Right lobe of liver (tissue), 6 donors: ENCODE results near the gene DHX38. TPM values are rescaled to one million over a fixed set of nuclear protein-coding genes. Genes with fewer than 3 reads are reported as not detected.

Source experiments
- ATAC-seq, 4 donors: fragments of 200-7000 bp; cut with Tn5 transposase; one replicate each; pipeline ENCODE4 v1.9.1; 2020; ENCODE audit warnings: mild to moderate bottlenecking in 4 of 4, moderate library complexity in 4 of 4
- DNase-seq, 3 donors: peaks; one replicate each; pipeline ENCODE4 v3.0.0-alpha.2; 2020
- H3K27ac ChIP-seq, 3 donors: fragments of 200-600 bp; one replicate each; pipeline ENCODE4 v1.8.0; 2022
- H3K27me3 ChIP-seq, 2 donors: fragments of 200-600 bp; one replicate each; pipeline ENCODE4 v1.8.0; 2022
- H3K36me3 ChIP-seq, 4 donors: fragments of 200-600 bp; sonication (generic) in 1 of 4; one replicate each; pipeline versions ENCODE4 v1.5.1 to v1.8.0; 2017 to 2022; ENCODE audit warnings: control low read depth in 1 of 4
- H3K4me1 ChIP-seq, 4 donors: fragments of 200-600 bp; sonication (generic) in 1 of 4; one replicate each; pipeline versions ENCODE4 v1.5.1 to v1.8.0; 2017 to 2022; ENCODE audit warnings: control low read depth in 1 of 4
- H3K4me3 ChIP-seq, 3 donors: fragments of 200-600 bp; one replicate each; pipeline ENCODE4 v1.8.0; 2022
- H3K9me3 ChIP-seq, 4 donors: fragments of 200-600 bp; sonication (generic) in 1 of 4; one replicate each; pipeline versions ENCODE4 v1.5.1 to v1.8.0; 2017 to 2022; ENCODE audit warnings: control low read depth in 1 of 4
- POLR2A ChIP-seq: fragments of 450-650 bp; IDR thresholded peaks from one replicate; pipeline ENCODE4 v1.6.1; 2017; ENCODE audit warnings: antibody characterized with exemption, mild to moderate bottlenecking
- WGBS: methylation state at CpG from one replicate; pipeline ENCODE4 v1.1.6; 2018; ENCODE audit warnings: low coverage, low lambda C conversion rate; ENCODE audit not compliant: insufficient coverage; ENCODE audit errors: missing lambda C conversion rate; 5-methylcytosine and 5-hydroxymethylcytosine counted together
- intact Hi-C, 2 donors: fragments of 100-400 bp; cut with DNase I; formaldehyde crosslinking; loops; one replicate each; pipeline versions ENCODE4 v1.11.2 to v1.14.1; 2022
- total RNA-seq, 6 experiments: library from RNA; depleted of rRNA in 2 of 6; stranded (reverse); fragments of >200 nt in 2 of 6; fragmentation: NEBNext Ultra II Directional in 3 of 6; extraction: Animal tissue kit (Norgen Biotek cat#: 25700) in 3 of 6; gene quantifications; one replicate each; pipeline versions ENCODE4 v1.1.0 to v1.2.4, GENCODE V29; 2016 to 2023
- TF ChIP-seq, protein P1 (sequence below), 4 donors: fragments of 200-600 bp in 3 of 4; fragments of 450-650 bp in 1 of 4; IDR thresholded peaks; one replicate each; pipeline versions ENCODE4 v1.5.1 to v1.8.0; 2016 to 2022; ENCODE audit warnings: antibody characterized with exemption in 4 of 4, mild to moderate bottlenecking in 2 of 4
- donor health status: DM: no; HTN: yes; CAD: no.
- donor health status: DM: no; HTN: no; CAD: no.
- donor health status: DM: no; HTN: no; CAD: no.
- donor health status: DM: no; HTN: yes; CAD: no.
- donor health status: DM: no; HTN: yes; CAD: no.

The DHX38 gene
- total RNA-seq, 6 experiments from 2014 or later, result 22.2 to 29.8 (median 23.3) TPM

DNA sequence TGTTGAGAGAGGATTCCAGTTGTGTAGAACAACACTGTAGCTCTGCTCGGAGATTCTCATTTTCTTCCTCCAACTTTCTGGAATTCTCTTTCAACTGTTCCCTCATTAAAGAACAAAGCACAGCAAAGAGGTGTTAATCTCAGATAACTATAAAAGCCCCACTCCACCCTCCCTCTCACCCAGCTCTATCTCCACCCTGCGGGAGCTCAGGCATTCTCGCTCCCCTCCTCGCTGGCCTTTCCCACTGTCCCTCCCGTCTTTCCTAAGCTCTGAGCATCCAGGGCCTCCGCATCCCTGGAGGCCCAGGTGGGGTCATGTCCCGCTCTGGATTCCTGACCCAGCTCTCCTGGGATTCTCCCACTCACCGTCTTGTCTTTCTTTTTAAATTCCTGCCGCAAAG lies 35.1 kb downstream of the DHX38 start:
- ATAC-seq (no peak), DNase-seq (no peak)
- no peaks in the 10 kb centered on the region for H3K27me3 ChIP-seq
- H3K4me3 ChIP-seq, result no peak overlapping the region
- intact Hi-C loops, result loop anchor here (10.0 kb wide), 1 partner anchor 336 kb away; no protein-coding TSS in a partner anchor
- no peak overlapping the region for H3K27ac ChIP-seq
- WGBS, result 83% methylated on average over 9 of the region's 9 CpGs
- TF ChIP-seq POLR2A, result no peak
- TF ChIP-seq, protein P1, sequence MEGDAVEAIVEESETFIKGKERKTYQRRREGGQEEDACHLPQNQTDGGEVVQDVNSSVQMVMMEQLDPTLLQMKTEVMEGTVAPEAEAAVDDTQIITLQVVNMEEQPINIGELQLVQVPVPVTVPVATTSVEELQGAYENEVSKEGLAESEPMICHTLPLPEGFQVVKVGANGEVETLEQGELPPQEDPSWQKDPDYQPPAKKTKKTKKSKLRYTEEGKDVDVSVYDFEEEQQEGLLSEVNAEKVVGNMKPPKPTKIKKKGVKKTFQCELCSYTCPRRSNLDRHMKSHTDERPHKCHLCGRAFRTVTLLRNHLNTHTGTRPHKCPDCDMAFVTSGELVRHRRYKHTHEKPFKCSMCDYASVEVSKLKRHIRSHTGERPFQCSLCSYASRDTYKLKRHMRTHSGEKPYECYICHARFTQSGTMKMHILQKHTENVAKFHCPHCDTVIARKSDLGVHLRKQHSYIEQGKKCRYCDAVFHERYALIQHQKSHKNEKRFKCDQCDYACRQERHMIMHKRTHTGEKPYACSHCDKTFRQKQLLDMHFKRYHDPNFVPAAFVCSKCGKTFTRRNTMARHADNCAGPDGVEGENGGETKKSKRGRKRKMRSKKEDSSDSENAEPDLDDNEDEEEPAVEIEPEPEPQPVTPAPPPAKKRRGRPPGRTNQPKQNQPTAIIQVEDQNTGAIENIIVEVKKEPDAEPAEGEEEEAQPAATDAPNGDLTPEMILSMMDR (IDR thresholded peaks at IDR 0.05), result no peak
- H3K4me1 ChIP-seq, result peaks cover 0 to 10% (median 3%) of the 10 kb centered on the region in 4 donors
- H3K36me3 ChIP-seq, result no peaks in the 10 kb centered on the region
- H3K9me3 ChIP-seq, result no peaks in the 10 kb centered on the region

DNA sequence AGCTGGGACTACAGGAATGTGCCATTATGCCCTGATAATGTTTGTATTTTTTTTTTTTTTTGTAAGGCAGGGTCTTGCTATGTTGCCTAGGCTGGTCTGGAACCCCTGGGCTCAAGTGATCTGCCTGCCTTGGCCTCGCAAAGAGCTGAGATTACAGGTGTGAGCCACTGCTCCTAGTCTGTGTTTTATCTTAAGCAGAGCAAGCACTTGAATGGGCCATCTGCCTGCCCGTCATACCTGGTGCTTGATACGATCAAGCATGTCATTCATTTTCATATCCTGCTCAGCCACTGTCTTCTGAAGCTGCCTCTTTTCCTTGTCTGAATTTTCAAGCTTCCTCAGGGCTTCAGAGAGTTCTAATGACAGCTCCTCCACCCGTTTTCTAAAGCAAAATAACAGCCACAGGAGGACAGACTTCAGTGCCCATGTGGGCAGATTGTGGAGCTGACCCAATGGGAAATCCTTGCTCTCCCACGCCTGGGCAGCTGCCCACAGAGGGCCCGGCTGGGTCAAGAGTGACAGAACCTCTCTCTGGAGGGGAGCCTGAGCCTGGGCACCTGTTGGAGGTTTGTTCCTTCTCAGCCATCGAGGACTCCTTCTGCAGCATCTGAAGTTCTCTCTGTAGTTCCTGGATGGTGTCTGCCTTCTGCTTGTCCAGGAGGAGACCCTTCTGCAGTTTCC lies 36.5 kb downstream of the DHX38 start:
- Histone ChIP-seq H3K4me1 (peaks cover 0 to 4% (median 2%) of the 10 kb centered on the region in 4 donors), H3K36me3 (no peaks in the 10 kb centered on the region), H3K4me3 (no peak overlapping the region), H3K9me3 (no peaks in the 10 kb centered on the region), H3K27ac (no peak overlapping the region), H3K27me3 (no peaks in the 10 kb centered on the region)
- WGBS, result 67% methylated on average over 4 of the region's 7 CpGs
- ATAC-seq (no peak), DNase-seq (no peak)
- intact Hi-C loops, result loop anchor here (10.0 kb wide), 1 partner anchor 335 kb away; no protein-coding TSS in a partner anchor
- TF ChIP-seq, protein P1 (IDR thresholded peaks at IDR 0.05), result no peak
- no peak for TF ChIP-seq POLR2A

DNA sequence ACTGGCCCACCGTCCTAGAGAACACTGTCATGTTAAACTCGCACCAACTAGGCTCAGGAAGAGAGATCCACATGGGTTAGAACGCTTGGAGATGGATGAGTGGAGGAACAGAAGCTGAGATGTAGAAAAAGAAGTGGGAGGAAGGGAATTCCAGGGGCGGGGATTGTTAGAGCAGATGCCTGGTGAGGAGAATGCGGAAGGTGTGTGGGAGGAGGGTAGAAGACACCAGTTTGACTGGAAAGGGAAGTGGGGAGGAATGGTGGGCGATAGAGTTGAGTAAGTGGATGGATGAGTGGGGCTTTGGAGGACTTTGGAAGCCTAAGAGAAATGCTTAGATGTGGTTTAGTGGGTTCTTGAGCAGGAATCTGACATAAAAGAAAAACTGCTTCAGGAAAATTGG lies 37.4 kb downstream of the DHX38 start:
- H3K27me3 ChIP-seq, result no peaks in the 10 kb centered on the region
- intact Hi-C loops, result no loop called here
- ATAC-seq (no peak), DNase-seq (no peak)
- H3K9me3 ChIP-seq, result no peaks in the 10 kb centered on the region
- no peaks in the 10 kb centered on the region for H3K36me3 ChIP-seq
- 62% methylated on average over 6 of the region's 6 CpGs for WGBS
- TF ChIP-seq, protein P1 (IDR thresholded peaks at IDR 0.05), result no peak
- no peak for TF ChIP-seq POLR2A
- no peak overlapping the region for H3K4me3 ChIP-seq
- no peaks in the 10 kb centered on the region for H3K4me1 ChIP-seq
- no peak overlapping the region for H3K27ac ChIP-seq

DNA sequence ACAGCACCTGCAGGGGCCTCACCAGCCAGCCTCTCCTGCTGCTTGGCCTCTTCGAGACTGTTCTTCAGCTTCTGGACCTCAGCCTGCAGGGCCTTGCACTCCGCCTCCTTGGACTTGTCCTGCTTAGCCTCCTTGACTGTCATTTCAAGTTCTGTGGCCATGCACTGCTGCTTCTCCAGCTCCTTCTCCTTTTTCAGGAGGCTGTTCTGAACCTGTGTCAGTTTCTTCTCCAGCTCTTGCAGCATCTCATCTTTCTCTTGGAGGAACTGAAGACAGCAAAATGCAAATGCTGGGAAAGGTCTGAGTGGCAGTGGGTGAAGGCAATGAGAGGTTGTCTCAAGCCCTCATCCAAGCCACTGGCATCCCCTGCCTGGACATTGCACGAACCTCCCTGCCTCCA lies 39.1 kb downstream of the DHX38 start:
- ATAC-seq, result no peak
- H3K4me1 ChIP-seq, result peaks cover 0 to 1% (median 0%) of the 10 kb centered on the region in 4 donors
- no peaks in the 10 kb centered on the region for H3K9me3 ChIP-seq
- no peaks in the 10 kb centered on the region for H3K27me3 ChIP-seq
- no peak overlapping the region for H3K27ac ChIP-seq
- intact Hi-C loops, result no loop called here
- DNase-seq, result no peak
- 50% methylated on average over 1 of the region's 3 CpGs for WGBS
- TF ChIP-seq, protein P1 (IDR thresholded peaks at IDR 0.05), result no peak
- no peak for TF ChIP-seq POLR2A
- no peak overlapping the region for H3K4me3 ChIP-seq
- no peaks in the 10 kb centered on the region for H3K36me3 ChIP-seq
